WTC11 (cell line): ENCODE results near the gene COPE. TPM values are rescaled to one million over a fixed set of nuclear protein-coding genes. Genes with fewer than 3 reads are reported as not detected.
A peak's percentile ranks its signal among the peaks of the same experiment; 100 is the strongest.

Experiments used
- ATAC-seq: fragments of 200-7000 bp; cut with Tn5 transposase; 2 replicates; pipeline ENCODE4 v1.10.0; 2021; ENCODE audit warnings: mild to moderate bottlenecking, moderate library complexity
- CTCF ChIA-PET: fragments of 300-600 bp; sonication (Branson Sonifier 250); formaldehyde crosslinking; loops from one replicate; lab custom pipeline; 2021; ENCODE audit warnings: antibody characterized with exemption; lab: Charles Lee
- POLR2A ChIA-PET: fragments of 350-600 bp; sonication (Branson Sonifier 250); formaldehyde crosslinking; loops from one replicate; lab custom pipeline; 2021; ENCODE audit warnings: antibody characterized with exemption; lab: Charles Lee
- DNase-seq: peaks from one replicate; pipeline ENCODE4 v3.0.0; 2021; ENCODE audit warnings: low spot score
- H3K27ac Mint-ChIP-seq: 2 replicates; pipeline ENCODE4 v1.8.0; 2021; ENCODE audit warnings: mixed read lengths
- H3K27me3 Mint-ChIP-seq: 2 replicates; pipeline ENCODE4 v1.8.0; 2021; ENCODE audit warnings: low read depth, mild to moderate bottlenecking, moderate library complexity, mixed read lengths
- H3K36me3 Mint-ChIP-seq: 2 replicates; pipeline ENCODE4 v1.8.0; 2021; ENCODE audit warnings: mixed read lengths
- H3K4me1 Mint-ChIP-seq: 2 replicates; pipeline ENCODE4 v1.8.0; 2022; ENCODE audit warnings: mixed read lengths
- H3K4me3 Mint-ChIP-seq: 2 replicates; pipeline ENCODE4 v1.8.0; 2021; ENCODE audit warnings: mild to moderate bottlenecking, moderate library complexity, mixed read lengths
- H3K9me3 Mint-ChIP-seq: 2 replicates; pipeline ENCODE4 v1.8.0; 2021; ENCODE audit warnings: mixed read lengths
- ATF1 ChIP-seq: sonication (generic); formaldehyde crosslinking; IDR thresholded peaks from 2 replicates; pipeline ENCODE4 v1.8.1; 2023; ENCODE audit warnings: mild to moderate bottlenecking, moderate library complexity, missing genetic modification reagents
- CBFB ChIP-seq: sonication (generic); formaldehyde crosslinking; IDR thresholded peaks from 2 replicates; pipeline ENCODE4 v1.8.1; 2022; ENCODE audit warnings: mild to moderate bottlenecking, low read depth, missing genetic modification reagents
- NFYB ChIP-seq: sonication (generic); formaldehyde crosslinking; conservative IDR thresholded peaks from 2 replicates; pipeline ENCODE4 v1.8.0; 2022; ENCODE audit warnings: low read depth, missing genetic modification reagents
- RELA ChIP-seq: sonication (generic); formaldehyde crosslinking; IDR thresholded peaks from 2 replicates; pipeline ENCODE4 v1.8.1; 2022; ENCODE audit warnings: missing genetic modification reagents, mild to moderate bottlenecking, borderline replicate concordance
- SMAD3 ChIP-seq: sonication (generic); formaldehyde crosslinking; IDR thresholded peaks from 2 replicates; pipeline ENCODE4 v1.8.0; 2022; ENCODE audit warnings: missing genetic modification reagents, mild to moderate bottlenecking, borderline replicate concordance
- total RNA-seq: library from RNA; stranded (reverse); gene quantifications from 3 replicates; pipeline ENCODE4 v1.2.3, GENCODE V29; 2021
- TF ChIP-seq, protein P1 (sequence below): sonication (generic); formaldehyde crosslinking; IDR thresholded peaks from 2 replicates; pipeline ENCODE4 v1.8.0; 2022; ENCODE audit warnings: mild to moderate bottlenecking, missing genetic modification reagents
- TF ChIP-seq, protein P2 (sequence below): sonication (generic); formaldehyde crosslinking; conservative IDR thresholded peaks from 2 replicates; pipeline ENCODE4 v1.8.1; 2023; ENCODE audit warnings: mild to moderate bottlenecking, low read depth, missing genetic modification reagents, moderate library complexity
- TF ChIP-seq, protein P3 (sequence below): fragments of 250-450 bp; sonication (Bioruptor Pico); IDR thresholded peaks from 2 replicates; pipeline ENCODE4 v1.8.0; 2021; ENCODE audit warnings: mild to moderate bottlenecking
- TF ChIP-seq, protein P4 (sequence below): sonication (generic); formaldehyde crosslinking; IDR thresholded peaks from 2 replicates; pipeline ENCODE4 v1.8.1; 2022; ENCODE audit warnings: mild to moderate bottlenecking, missing genetic modification reagents, moderate library complexity, borderline replicate concordance
- TF ChIP-seq, protein P5 (sequence below): sonication (generic); formaldehyde crosslinking; IDR thresholded peaks from 2 replicates; pipeline ENCODE4 v1.8.0; 2022; ENCODE audit warnings: mild to moderate bottlenecking, missing genetic modification reagents
- TF ChIP-seq, protein P6 (sequence below): fragments of 200-600 bp; IDR thresholded peaks from 2 replicates; pipeline ENCODE4 v1.8.0; 2022; ENCODE audit warnings: antibody characterized with exemption
- TF ChIP-seq, protein P7 (sequence below): fragments of 250-450 bp; sonication (Bioruptor Pico); IDR thresholded peaks from 2 replicates; pipeline ENCODE4 v1.9.0; 2021; ENCODE audit warnings: mild to moderate bottlenecking
- TF ChIP-seq, protein P8 (sequence below): sonication (generic); formaldehyde crosslinking; IDR thresholded peaks from 2 replicates; pipeline ENCODE4 v1.8.1; 2022; ENCODE audit warnings: mild to moderate bottlenecking, moderate library complexity, missing genetic modification reagents
- TF ChIP-seq, protein P9 (sequence below): sonication (generic); formaldehyde crosslinking; IDR thresholded peaks from 2 replicates; pipeline ENCODE4 v1.8.0; 2022; ENCODE audit warnings: missing genetic modification reagents
- TF ChIP-seq, protein P10 (sequence below): fragments of 250-450 bp; sonication (Bioruptor Pico); IDR thresholded peaks from 2 replicates; pipeline ENCODE4 v1.9.0; 2021; ENCODE audit warnings: mild to moderate bottlenecking

COPE gene
- total RNA-seq, 1 experiment from 2014 or later, result 228 TPM

DNA sequence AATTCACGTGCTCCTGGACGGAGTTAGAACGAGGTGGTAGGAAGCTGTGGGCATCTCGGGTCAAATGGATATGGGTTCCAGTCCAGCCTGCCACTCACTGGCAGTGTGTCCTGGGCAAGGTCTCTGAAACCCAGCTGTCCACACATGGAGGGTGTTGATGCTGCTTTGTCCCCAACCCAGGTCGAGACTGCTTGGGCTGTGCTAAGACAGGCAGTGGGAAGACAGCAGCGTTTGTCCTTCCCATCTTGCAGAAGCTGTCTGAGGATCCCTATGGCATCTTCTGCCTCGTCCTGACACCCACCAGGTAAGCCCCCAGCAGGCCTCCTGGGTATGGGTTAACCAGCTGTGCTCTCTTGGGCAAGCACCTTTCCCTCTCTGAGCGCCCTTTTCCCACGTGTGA, 1.2 kb upstream of the COPE start:
- DNase-seq, result no peak
- peaks cover 23% of the 10 kb centered on the region for H3K36me3 Mint-ChIP-seq
- TF ChIP-seq ATF1 (CRISPR knock-in tag), result no peak
- no peak for TF ChIP-seq SMAD3
- TF ChIP-seq RELA (CRISPR knock-in tag), result no peak
- TF ChIP-seq, protein P1, sequence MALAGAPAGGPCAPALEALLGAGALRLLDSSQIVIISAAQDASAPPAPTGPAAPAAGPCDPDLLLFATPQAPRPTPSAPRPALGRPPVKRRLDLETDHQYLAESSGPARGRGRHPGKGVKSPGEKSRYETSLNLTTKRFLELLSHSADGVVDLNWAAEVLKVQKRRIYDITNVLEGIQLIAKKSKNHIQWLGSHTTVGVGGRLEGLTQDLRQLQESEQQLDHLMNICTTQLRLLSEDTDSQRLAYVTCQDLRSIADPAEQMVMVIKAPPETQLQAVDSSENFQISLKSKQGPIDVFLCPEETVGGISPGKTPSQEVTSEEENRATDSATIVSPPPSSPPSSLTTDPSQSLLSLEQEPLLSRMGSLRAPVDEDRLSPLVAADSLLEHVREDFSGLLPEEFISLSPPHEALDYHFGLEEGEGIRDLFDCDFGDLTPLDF, result no peak
- TF ChIP-seq, protein P2, sequence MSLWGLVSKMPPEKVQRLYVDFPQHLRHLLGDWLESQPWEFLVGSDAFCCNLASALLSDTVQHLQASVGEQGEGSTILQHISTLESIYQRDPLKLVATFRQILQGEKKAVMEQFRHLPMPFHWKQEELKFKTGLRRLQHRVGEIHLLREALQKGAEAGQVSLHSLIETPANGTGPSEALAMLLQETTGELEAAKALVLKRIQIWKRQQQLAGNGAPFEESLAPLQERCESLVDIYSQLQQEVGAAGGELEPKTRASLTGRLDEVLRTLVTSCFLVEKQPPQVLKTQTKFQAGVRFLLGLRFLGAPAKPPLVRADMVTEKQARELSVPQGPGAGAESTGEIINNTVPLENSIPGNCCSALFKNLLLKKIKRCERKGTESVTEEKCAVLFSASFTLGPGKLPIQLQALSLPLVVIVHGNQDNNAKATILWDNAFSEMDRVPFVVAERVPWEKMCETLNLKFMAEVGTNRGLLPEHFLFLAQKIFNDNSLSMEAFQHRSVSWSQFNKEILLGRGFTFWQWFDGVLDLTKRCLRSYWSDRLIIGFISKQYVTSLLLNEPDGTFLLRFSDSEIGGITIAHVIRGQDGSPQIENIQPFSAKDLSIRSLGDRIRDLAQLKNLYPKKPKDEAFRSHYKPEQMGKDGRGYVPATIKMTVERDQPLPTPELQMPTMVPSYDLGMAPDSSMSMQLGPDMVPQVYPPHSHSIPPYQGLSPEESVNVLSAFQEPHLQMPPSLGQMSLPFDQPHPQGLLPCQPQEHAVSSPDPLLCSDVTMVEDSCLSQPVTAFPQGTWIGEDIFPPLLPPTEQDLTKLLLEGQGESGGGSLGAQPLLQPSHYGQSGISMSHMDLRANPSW, result no peak
- TF ChIP-seq, protein P3, sequence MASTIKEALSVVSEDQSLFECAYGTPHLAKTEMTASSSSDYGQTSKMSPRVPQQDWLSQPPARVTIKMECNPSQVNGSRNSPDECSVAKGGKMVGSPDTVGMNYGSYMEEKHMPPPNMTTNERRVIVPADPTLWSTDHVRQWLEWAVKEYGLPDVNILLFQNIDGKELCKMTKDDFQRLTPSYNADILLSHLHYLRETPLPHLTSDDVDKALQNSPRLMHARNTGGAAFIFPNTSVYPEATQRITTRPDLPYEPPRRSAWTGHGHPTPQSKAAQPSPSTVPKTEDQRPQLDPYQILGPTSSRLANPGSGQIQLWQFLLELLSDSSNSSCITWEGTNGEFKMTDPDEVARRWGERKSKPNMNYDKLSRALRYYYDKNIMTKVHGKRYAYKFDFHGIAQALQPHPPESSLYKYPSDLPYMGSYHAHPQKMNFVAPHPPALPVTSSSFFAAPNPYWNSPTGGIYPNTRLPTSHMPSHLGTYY (CRISPR knock-in tag), result no peak
- TF ChIP-seq, protein P4, sequence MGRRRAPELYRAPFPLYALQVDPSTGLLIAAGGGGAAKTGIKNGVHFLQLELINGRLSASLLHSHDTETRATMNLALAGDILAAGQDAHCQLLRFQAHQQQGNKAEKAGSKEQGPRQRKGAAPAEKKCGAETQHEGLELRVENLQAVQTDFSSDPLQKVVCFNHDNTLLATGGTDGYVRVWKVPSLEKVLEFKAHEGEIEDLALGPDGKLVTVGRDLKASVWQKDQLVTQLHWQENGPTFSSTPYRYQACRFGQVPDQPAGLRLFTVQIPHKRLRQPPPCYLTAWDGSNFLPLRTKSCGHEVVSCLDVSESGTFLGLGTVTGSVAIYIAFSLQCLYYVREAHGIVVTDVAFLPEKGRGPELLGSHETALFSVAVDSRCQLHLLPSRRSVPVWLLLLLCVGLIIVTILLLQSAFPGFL (CRISPR knock-in tag), result no peak
- TF ChIP-seq, protein P5, sequence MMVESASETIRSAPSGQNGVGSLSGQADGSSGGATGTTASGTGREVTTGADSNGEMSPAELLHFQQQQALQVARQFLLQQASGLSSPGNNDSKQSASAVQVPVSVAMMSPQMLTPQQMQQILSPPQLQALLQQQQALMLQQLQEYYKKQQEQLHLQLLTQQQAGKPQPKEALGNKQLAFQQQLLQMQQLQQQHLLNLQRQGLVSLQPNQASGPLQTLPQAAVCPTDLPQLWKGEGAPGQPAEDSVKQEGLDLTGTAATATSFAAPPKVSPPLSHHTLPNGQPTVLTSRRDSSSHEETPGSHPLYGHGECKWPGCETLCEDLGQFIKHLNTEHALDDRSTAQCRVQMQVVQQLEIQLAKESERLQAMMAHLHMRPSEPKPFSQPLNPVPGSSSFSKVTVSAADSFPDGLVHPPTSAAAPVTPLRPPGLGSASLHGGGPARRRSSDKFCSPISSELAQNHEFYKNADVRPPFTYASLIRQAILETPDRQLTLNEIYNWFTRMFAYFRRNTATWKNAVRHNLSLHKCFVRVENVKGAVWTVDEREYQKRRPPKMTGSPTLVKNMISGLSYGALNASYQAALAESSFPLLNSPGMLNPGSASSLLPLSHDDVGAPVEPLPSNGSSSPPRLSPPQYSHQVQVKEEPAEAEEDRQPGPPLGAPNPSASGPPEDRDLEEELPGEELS, result no peak
- TF ChIP-seq, protein P6, sequence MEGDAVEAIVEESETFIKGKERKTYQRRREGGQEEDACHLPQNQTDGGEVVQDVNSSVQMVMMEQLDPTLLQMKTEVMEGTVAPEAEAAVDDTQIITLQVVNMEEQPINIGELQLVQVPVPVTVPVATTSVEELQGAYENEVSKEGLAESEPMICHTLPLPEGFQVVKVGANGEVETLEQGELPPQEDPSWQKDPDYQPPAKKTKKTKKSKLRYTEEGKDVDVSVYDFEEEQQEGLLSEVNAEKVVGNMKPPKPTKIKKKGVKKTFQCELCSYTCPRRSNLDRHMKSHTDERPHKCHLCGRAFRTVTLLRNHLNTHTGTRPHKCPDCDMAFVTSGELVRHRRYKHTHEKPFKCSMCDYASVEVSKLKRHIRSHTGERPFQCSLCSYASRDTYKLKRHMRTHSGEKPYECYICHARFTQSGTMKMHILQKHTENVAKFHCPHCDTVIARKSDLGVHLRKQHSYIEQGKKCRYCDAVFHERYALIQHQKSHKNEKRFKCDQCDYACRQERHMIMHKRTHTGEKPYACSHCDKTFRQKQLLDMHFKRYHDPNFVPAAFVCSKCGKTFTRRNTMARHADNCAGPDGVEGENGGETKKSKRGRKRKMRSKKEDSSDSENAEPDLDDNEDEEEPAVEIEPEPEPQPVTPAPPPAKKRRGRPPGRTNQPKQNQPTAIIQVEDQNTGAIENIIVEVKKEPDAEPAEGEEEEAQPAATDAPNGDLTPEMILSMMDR, result no peak
- TF ChIP-seq CBFB (CRISPR knock-in tag), result no peak
- TF ChIP-seq, protein P7, sequence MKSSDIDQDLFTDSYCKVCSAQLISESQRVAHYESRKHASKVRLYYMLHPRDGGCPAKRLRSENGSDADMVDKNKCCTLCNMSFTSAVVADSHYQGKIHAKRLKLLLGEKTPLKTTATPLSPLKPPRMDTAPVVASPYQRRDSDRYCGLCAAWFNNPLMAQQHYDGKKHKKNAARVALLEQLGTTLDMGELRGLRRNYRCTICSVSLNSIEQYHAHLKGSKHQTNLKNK (CRISPR knock-in tag), result no peak
- TF ChIP-seq, protein P8, sequence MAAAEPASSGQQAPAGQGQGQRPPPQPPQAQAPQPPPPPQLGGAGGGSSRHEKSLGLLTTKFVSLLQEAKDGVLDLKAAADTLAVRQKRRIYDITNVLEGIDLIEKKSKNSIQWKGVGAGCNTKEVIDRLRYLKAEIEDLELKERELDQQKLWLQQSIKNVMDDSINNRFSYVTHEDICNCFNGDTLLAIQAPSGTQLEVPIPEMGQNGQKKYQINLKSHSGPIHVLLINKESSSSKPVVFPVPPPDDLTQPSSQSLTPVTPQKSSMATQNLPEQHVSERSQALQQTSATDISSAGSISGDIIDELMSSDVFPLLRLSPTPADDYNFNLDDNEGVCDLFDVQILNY (CRISPR knock-in tag), result no peak
- TF ChIP-seq, protein P9, sequence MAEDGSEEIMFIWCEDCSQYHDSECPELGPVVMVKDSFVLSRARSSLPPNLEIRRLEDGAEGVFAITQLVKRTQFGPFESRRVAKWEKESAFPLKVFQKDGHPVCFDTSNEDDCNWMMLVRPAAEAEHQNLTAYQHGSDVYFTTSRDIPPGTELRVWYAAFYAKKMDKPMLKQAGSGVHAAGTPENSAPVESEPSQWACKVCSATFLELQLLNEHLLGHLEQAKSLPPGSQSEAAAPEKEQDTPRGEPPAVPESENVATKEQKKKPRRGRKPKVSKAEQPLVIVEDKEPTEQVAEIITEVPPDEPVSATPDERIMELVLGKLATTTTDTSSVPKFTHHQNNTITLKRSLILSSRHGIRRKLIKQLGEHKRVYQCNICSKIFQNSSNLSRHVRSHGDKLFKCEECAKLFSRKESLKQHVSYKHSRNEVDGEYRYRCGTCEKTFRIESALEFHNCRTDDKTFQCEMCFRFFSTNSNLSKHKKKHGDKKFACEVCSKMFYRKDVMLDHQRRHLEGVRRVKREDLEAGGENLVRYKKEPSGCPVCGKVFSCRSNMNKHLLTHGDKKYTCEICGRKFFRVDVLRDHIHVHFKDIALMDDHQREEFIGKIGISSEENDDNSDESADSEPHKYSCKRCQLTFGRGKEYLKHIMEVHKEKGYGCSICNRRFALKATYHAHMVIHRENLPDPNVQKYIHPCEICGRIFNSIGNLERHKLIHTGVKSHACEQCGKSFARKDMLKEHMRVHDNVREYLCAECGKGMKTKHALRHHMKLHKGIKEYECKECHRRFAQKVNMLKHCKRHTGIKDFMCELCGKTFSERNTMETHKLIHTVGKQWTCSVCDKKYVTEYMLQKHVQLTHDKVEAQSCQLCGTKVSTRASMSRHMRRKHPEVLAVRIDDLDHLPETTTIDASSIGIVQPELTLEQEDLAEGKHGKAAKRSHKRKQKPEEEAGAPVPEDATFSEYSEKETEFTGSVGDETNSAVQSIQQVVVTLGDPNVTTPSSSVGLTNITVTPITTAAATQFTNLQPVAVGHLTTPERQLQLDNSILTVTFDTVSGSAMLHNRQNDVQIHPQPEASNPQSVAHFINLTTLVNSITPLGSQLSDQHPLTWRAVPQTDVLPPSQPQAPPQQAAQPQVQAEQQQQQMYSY (CRISPR knock-in tag), result no peak
- TF ChIP-seq, protein P10, sequence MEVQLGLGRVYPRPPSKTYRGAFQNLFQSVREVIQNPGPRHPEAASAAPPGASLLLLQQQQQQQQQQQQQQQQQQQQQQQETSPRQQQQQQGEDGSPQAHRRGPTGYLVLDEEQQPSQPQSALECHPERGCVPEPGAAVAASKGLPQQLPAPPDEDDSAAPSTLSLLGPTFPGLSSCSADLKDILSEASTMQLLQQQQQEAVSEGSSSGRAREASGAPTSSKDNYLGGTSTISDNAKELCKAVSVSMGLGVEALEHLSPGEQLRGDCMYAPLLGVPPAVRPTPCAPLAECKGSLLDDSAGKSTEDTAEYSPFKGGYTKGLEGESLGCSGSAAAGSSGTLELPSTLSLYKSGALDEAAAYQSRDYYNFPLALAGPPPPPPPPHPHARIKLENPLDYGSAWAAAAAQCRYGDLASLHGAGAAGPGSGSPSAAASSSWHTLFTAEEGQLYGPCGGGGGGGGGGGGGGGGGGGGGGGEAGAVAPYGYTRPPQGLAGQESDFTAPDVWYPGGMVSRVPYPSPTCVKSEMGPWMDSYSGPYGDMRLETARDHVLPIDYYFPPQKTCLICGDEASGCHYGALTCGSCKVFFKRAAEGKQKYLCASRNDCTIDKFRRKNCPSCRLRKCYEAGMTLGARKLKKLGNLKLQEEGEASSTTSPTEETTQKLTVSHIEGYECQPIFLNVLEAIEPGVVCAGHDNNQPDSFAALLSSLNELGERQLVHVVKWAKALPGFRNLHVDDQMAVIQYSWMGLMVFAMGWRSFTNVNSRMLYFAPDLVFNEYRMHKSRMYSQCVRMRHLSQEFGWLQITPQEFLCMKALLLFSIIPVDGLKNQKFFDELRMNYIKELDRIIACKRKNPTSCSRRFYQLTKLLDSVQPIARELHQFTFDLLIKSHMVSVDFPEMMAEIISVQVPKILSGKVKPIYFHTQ (CRISPR knock-in tag), result no peak
- TF ChIP-seq NFYB (CRISPR knock-in tag), result no peak

More for the DNA sequence above, 1.2 kb upstream of the COPE start:
- Mint-ChIP-seq H3K27me3 (no peaks in the 10 kb centered on the region; the same call in 1 of the 2 replicates), H3K9me3 (no peaks in the 10 kb centered on the region), H3K4me1 (peaks cover 10% of the 10 kb centered on the region), H3K4me3 (peak overlapping the region; percentile 99), H3K27ac (no peak overlapping the region)
- no peak for ATAC-seq
- ChIA-PET CTCF (interaction anchor here (0.6 to 1.5 kb wide), 2 partner anchors 15 to 400 kb away, joined by 3 to 5 read pairs; no protein-coding TSS in a partner anchor), POLR2A (interaction anchor here (1.2 kb wide), 1 partner anchor 12 kb away, joined by 5 read pairs; no protein-coding TSS in a partner anchor)
